ENCODE data around the gene TRPM6. TPM values are rescaled to one million over a fixed set of nuclear protein-coding genes. Genes with fewer than 3 reads are reported as not detected.
A peak's percentile ranks its signal among the peaks of the same experiment; 100 is the strongest.

The TRPM6 gene, protein sequence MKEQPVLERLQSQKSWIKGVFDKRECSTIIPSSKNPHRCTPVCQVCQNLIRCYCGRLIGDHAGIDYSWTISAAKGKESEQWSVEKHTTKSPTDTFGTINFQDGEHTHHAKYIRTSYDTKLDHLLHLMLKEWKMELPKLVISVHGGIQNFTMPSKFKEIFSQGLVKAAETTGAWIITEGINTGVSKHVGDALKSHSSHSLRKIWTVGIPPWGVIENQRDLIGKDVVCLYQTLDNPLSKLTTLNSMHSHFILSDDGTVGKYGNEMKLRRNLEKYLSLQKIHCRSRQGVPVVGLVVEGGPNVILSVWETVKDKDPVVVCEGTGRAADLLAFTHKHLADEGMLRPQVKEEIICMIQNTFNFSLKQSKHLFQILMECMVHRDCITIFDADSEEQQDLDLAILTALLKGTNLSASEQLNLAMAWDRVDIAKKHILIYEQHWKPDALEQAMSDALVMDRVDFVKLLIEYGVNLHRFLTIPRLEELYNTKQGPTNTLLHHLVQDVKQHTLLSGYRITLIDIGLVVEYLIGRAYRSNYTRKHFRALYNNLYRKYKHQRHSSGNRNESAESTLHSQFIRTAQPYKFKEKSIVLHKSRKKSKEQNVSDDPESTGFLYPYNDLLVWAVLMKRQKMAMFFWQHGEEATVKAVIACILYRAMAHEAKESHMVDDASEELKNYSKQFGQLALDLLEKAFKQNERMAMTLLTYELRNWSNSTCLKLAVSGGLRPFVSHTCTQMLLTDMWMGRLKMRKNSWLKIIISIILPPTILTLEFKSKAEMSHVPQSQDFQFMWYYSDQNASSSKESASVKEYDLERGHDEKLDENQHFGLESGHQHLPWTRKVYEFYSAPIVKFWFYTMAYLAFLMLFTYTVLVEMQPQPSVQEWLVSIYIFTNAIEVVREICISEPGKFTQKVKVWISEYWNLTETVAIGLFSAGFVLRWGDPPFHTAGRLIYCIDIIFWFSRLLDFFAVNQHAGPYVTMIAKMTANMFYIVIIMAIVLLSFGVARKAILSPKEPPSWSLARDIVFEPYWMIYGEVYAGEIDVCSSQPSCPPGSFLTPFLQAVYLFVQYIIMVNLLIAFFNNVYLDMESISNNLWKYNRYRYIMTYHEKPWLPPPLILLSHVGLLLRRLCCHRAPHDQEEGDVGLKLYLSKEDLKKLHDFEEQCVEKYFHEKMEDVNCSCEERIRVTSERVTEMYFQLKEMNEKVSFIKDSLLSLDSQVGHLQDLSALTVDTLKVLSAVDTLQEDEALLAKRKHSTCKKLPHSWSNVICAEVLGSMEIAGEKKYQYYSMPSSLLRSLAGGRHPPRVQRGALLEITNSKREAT (N-terminal part only)
- total RNA-seq (not detected), total RNA-seq (0 to 9.9 (median 0.26) reads per million in 172 experiments)
- 0.01 TPM for polyA plus RNA-seq (2013, experiment 1 of 2)
- polyA plus RNA-seq (2013, experiment 2 of 2), result 0.01 TPM

DNA sequence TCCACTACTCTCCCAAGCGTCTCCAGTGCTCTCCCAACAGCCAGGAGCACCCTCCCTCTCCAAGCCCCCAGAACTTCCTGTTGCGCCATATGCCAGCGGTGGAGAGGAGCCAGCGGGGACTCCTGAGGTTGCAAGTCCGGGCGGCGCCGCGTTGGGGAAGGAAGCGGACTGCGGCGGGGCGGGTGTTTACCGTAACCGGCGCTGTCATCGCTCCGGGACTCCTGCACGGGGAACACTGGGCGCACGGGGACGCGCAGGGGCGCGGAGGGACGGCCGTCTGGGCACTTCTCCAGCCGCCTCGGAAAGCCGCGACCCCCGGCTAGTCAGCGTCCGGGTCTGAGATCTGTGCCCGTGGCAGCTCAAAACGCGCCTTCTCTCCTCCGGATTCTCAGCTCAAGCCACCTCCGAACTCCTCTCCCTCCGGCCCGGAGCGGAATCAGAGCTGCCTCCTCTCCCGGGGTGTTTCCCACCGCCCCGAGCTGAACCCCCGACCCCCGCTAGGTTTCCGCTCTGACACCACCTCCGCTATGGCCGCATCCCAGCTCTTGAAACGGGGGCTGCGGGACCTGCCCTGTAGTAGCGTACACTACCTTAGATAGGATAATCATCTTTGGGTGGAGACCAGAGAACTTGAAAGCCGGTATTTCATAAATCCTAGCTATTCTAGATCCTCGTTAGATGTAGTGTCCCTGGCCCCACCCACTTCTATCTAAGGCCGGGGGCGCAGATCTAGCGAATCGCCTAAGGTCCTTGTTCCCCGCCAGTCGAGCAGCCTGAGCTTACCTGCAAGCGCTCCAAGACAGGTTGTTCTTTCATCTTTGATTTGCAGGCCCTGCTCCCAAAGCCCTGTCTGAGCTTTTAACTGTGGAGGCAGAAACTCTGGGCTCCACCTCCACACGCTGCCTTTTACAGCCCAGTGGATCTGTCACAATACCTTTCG is at the start of gene TRPM6:
TRPM6 (minus strand) TSS at position 881 of the 940 bp plus-strand sequence; CDS start at position 816, 65 bp downstream.
- H3K27me3 ChIP-seq (ENCODE audit: control insufficient read depth in 1 of 2, insufficient read depth in 2 of 2, low read length in 2 of 2), result peaks cover 28 to 30% of the 10 kb centered on the region in 2 experiments
- Mint-ChIP-seq H3K27me3 (peaks cover 74% of the 10 kb centered on the region), H3K4me1 (ENCODE audit: low read depth) (peaks cover 19% of the 10 kb centered on the region), H3K36me3 (ENCODE audit: low read depth) (no peaks in the 10 kb centered on the region), H3K27ac (no peak within 1 kb of the TSS), H3K9me3 (peaks cover 4% of the 10 kb centered on the region), H3K4me3 (peak within 1 kb of the TSS; percentile 86)
- no peak within 1 kb of the TSS for H3K27ac ChIP-seq (ENCODE audit: low read depth in 1 of 2, low read length in 2 of 2)
- H3K9me3 ChIP-seq (ENCODE audit: control insufficient read depth in 1 of 2, insufficient read depth in 1 of 2, low read length in 2 of 2), result peaks cover 0 to 9% of the 10 kb centered on the region in 2 experiments
- peak within 1 kb of the TSS; percentile 52 for H3K4me3 ChIP-seq (ENCODE audit: low read length)
- POLR2A ChIA-PET, result no interaction called here
- no peaks in the 10 kb centered on the region for H3K36me3 ChIP-seq (ENCODE audit: insufficient read depth, low read length)
- intact Hi-C loops (cut with DNase I, micrococcal nuclease), result no loop called here
- ATAC-seq (ENCODE audit: poor library complexity) (no peak), DNase-seq (peak in 12 of 14 experiments; percentile 2 to 41 (median 12))
- TF ChIP-seq, protein P1, sequence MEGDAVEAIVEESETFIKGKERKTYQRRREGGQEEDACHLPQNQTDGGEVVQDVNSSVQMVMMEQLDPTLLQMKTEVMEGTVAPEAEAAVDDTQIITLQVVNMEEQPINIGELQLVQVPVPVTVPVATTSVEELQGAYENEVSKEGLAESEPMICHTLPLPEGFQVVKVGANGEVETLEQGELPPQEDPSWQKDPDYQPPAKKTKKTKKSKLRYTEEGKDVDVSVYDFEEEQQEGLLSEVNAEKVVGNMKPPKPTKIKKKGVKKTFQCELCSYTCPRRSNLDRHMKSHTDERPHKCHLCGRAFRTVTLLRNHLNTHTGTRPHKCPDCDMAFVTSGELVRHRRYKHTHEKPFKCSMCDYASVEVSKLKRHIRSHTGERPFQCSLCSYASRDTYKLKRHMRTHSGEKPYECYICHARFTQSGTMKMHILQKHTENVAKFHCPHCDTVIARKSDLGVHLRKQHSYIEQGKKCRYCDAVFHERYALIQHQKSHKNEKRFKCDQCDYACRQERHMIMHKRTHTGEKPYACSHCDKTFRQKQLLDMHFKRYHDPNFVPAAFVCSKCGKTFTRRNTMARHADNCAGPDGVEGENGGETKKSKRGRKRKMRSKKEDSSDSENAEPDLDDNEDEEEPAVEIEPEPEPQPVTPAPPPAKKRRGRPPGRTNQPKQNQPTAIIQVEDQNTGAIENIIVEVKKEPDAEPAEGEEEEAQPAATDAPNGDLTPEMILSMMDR (IDR thresholded peaks at IDR 0.05), result no peak
- CTCF ChIA-PET, result no interaction called here
- peaks cover 13% of the 10 kb centered on the region for H3K4me1 ChIP-seq (ENCODE audit: insufficient read depth, low read length)

DNA sequence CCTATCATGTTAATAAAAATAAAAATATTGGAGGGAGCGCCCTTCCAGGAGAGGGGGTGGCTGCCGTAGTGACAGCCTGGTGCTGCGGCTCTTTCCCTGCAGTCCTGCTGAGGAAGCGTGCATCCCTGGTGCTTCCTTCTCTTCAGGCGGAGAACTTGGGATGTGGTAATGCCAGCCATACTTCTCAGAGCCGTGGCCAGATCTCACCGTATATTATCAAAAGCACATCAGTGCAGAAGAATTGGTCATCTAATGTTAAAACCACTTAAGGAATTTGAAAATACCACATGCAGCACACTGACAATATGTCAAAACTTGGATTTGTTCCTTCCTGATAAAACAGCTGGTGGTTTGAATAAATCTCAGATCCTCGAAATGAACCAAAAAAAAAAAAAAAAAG is 47.3 kb upstream of the TRPM6 start:
- Histone ChIP-seq H3K36me3 (ENCODE audit: insufficient read depth, low read length) (no peaks in the 10 kb centered on the region), H3K4me3 (ENCODE audit: low read length) (no peak overlapping the region), H3K9me3 (ENCODE audit: control insufficient read depth in 1 of 2, insufficient read depth in 1 of 2, low read length in 2 of 2) (peaks cover 0 to 13% of the 10 kb centered on the region in 2 experiments), H3K27ac (ENCODE audit: low read depth in 1 of 2, low read length in 2 of 2) (no peak overlapping the region), H3K4me1 (ENCODE audit: insufficient read depth, low read length) (no peaks in the 10 kb centered on the region), H3K27me3 (ENCODE audit: control insufficient read depth in 1 of 2, insufficient read depth in 2 of 2, low read length in 2 of 2) (no peaks in the 10 kb centered on the region)
- no peak overlapping the region for H3K27ac Mint-ChIP-seq
- ATAC-seq (ENCODE audit: poor library complexity) (no peak), DNase-seq (no peak)
- ChIA-PET CTCF (no interaction called here), POLR2A (no interaction called here)
- H3K4me3 Mint-ChIP-seq, result no peak overlapping the region
- peaks cover 12% of the 10 kb centered on the region for H3K27me3 Mint-ChIP-seq
- TF ChIP-seq, protein P1 (IDR thresholded peaks at IDR 0.05), result no peak
- H3K4me1 Mint-ChIP-seq (ENCODE audit: low read depth), result no peaks in the 10 kb centered on the region
- no peaks in the 10 kb centered on the region for H3K9me3 Mint-ChIP-seq
- intact Hi-C loops (cut with DNase I, micrococcal nuclease), result no loop called here
- H3K36me3 Mint-ChIP-seq (ENCODE audit: low read depth), result no peaks in the 10 kb centered on the region
